NT2/D1 (cell line): ENCODE data around the gene ARL16.

Source experiments
- DNase-seq: peaks from one replicate; pipeline ENCODE4 v3.0.0-alpha.2; 2011; ENCODE audit warnings: low read depth, low spot score
- H3K27me3 ChIP-seq: 2 replicates; pipeline ENCODE4 v1.6.0; 2011; ENCODE audit warnings: mild to moderate bottlenecking; ENCODE audit not compliant: insufficient read length, insufficient read depth
- H3K36me3 ChIP-seq: 2 replicates; pipeline ENCODE4 v1.6.1; 2011; ENCODE audit warnings: mild to moderate bottlenecking, low read length, mixed read lengths; ENCODE audit not compliant: insufficient read depth, insufficient read length
- H3K4me1 ChIP-seq: 2 replicates; pipeline ENCODE4 v1.5.1; 2011; ENCODE audit not compliant: insufficient read depth, insufficient read length
- H3K4me3 ChIP-seq: 2 replicates; pipeline ENCODE4 v1.5.1; 2011; ENCODE audit warnings: low read depth; ENCODE audit not compliant: insufficient read length
- H3K9ac ChIP-seq: 2 replicates; pipeline ENCODE4 v1.6.0; 2011; ENCODE audit warnings: low read depth; ENCODE audit not compliant: insufficient read length
- H3K9me3 ChIP-seq: 2 replicates; pipeline ENCODE4 v1.5.1; 2011; ENCODE audit warnings: mild to moderate bottlenecking, low read length; ENCODE audit not compliant: insufficient read depth
- SUZ12 ChIP-seq: IDR thresholded peaks from 2 replicates; pipeline ENCODE4 v1.6.1; 2011; ENCODE audit not compliant: insufficient read length, insufficient read depth; ENCODE audit errors: extremely low read depth
- YY1 ChIP-seq: IDR thresholded peaks from 2 replicates; pipeline ENCODE4 v1.6.1; 2011; ENCODE audit not compliant: insufficient read length, insufficient read depth
- ZNF274 ChIP-seq: IDR thresholded peaks from 2 replicates; pipeline ENCODE4 v1.6.1; 2011; ENCODE audit warnings: mild to moderate bottlenecking, low read depth, low read length

Gene ARL16

DNA sequence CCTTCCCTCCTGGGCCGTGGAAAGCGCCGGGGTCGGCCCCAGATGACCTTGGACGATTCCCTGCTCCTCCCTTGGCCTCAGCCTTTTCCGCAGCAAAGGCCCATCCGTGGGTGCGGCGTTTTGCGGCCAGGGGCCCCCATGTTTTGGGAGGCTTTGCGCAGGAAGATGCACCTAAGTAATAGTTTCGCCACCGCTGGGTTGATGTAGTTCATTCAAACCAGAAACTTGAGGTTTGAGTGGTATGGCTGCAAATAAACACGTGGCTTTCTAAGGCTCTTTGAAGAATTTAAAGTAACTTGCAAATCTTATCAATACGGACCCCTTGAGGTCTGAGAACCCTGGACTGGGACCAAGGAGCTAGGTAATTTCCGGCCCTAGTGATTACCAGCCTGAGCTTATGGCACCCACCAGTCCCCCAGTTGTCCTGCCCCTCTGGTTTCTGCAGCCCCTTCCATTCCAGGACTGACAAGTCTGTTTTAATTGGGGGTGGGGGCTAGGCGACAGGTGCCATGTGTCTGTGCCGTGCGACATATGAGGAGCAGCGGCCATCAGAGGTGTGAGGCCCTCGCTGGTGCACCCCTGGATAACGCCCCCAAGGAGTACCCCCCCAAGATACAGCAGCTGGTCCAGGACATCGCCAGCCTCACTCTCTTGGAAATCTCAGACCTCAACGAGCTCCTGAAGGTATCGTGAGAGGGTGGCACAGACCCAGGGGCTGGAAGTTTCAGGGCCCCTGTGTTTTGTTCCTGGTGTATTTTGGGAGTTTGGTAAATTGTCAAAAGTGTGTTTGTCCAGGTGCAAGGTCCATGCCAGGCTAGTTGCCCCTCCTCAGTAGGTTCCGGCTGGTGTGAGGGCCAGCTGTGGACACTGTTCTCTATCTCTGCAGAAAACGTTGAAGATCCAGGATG is 20.4 kb upstream of the ARL16 start:
- TF ChIP-seq YY1 (no peak), SUZ12 (no peak), ZNF274 (no peak)
- peak overlapping the region; percentile 97 for H3K4me3 ChIP-seq
- peaks cover 25% of the 10 kb centered on the region for H3K4me1 ChIP-seq
- no peaks in the 10 kb centered on the region for H3K9me3 ChIP-seq
- peak overlapping the region; percentile 99 for H3K9ac ChIP-seq
- peaks cover 85% of the 10 kb centered on the region for H3K36me3 ChIP-seq
- no peak for DNase-seq
- no peaks in the 10 kb centered on the region for H3K27me3 ChIP-seq

DNA sequence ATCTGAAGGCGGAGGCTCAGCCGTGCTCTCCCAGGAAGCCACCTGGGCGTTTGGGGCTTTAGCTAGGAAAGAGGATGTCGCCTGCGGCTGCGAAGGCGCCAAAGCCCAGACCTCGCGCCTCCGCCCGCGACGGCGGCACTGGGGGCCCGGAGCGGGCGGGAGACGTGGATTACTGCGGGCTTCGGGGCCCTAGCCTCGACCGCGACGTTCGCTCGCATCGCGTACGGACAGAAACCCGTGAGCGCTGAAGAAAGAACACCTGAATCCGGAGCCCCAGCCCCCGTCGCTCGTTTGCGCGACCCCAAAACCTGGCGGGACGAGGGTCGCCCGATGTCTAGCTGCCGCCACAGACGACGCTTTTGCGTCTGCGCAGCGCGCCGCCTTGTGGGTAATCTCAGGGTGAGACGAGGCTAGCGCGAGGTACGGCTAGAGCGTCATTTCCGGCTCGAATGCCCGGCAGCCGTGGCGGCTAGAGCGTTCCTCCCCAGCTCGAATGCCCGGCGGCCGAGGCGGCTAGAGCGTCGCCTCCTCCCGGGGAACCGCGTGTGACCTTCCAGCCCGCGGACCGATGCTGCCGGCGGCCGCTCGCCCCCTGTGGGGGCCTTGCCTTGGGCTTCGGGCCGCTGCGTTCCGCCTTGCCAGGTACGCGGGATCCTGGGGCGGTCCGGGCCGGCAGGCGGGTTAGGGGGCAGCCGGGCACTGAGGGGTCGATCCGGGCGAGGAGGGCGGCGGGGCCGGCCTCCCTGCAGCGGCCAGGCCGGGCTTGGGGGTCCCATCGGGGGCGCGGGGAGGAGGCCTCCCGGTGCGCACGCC is 19.5 kb upstream of the ARL16 start, which contains the start of gene MRPL12:
MRPL12 (plus strand) TSS at position 434 of the 813 bp plus-strand sequence; CDS start at position 569, 135 bp downstream.
- H3K9me3 ChIP-seq = no peaks in the 10 kb centered on the region
- DNase-seq = peak; percentile 88
- H3K4me3 ChIP-seq = peak within 1 kb of the TSS; percentile 97
- peaks cover 85% of the 10 kb centered on the region for H3K36me3 ChIP-seq
- H3K27me3 ChIP-seq = no peaks in the 10 kb centered on the region
- no peak for TF ChIP-seq YY1
- no peak for TF ChIP-seq SUZ12
- TF ChIP-seq ZNF274 = no peak
- H3K9ac ChIP-seq = peak within 1 kb of the TSS; percentile 99
- peaks cover 20% of the 10 kb centered on the region for H3K4me1 ChIP-seq

DNA sequence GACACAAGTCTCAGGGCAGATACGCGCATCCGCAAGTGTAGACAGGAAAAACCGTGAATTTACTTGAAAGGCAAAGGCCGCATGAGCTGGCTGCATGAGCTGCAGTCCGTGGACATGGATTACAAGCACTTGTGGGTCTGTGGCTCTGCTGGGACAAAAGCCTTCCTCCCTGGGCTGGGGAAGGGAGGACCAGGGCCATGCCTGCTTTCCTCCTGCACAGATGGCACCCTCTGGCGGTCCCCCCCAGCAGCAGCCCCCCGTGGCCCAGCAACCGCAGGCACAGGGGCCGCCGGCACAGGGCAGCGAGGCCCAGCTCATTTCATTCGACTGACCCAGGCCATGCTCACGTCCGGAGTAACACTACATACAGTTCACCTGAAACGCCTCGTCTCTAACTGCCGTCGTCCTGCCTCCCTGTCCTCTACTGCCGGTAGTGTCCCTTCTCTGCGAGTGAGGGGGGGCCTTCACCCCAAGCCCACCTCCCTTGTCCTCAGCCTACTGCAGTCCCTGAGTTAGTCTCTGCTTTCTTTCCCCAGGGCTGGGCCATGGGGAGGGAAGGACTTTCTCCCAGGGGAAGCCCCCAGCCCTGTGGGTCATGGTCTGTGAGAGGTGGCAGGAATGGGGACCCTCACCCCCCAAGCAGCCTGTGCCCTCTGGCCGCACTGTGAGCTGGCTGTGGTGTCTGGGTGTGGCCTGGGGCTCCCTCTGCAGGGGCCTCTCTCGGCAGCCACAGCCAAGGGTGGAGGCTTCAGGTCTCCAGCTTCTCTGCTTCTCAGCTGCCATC is 17.9 kb upstream of the ARL16 start:
- Histone ChIP-seq H3K9ac (peak overlapping the region; percentile 99), H3K4me1 (peaks cover 28% of the 10 kb centered on the region), H3K36me3 (peaks cover 85% of the 10 kb centered on the region), H3K9me3 (no peaks in the 10 kb centered on the region), H3K4me3 (peak overlapping the region; percentile 97), H3K27me3 (no peaks in the 10 kb centered on the region)
- TF ChIP-seq ZNF274 (no peak), YY1 (no peak), SUZ12 (no peak)
- no peak for DNase-seq

DNA sequence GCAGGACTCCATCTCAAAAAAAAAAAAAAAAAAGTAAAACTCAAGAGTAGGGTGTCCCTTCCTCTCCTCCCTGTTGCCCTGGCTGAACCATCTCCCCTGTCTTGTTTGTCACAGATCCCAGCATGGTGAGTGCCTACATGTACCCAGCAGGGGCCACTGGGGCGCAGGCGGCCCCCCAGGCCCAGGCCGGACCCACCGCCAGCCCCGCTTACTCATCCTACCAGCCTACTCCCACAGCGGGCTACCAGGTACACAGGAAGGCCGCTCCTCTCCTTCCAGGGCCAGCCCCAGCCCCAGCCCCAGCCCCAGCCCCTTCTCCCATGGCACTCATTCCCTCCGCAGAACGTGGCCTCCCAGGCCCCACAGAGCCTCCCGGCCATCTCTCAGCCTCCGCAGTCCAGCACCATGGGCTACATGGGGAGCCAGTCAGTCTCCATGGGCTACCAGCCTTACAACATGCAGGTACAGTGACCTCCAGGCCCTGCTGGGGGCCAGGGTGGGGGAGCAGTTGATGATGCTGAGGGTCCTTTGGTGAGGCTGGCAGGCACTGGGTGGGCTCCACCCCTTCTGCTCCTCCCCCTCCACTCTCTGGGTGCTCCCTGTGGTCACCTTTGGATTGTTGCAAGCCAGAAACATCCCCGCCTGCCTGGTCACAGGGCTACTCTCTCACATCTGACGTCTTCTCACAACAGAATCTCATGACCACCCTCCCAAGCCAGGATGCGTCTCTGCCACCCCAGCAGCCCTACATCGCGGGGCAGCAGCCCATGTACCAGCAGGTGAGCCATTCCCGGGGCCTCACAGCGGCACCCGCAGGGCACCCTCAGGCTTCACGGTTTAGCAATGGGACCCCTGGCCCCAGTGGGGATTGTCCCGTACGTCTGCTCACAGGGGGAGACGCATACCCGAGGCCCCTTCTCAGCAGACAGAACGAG is 17.0 kb upstream of the ARL16 start:
- Histone ChIP-seq H3K4me3 (peak overlapping the region; percentile 97), H3K9ac (peak overlapping the region; percentile 99), H3K9me3 (no peaks in the 10 kb centered on the region), H3K36me3 (peaks cover 85% of the 10 kb centered on the region), H3K27me3 (no peaks in the 10 kb centered on the region), H3K4me1 (peaks cover 26% of the 10 kb centered on the region)
- no peak for DNase-seq
- TF ChIP-seq SUZ12 (no peak), ZNF274 (no peak), YY1 (no peak)

DNA sequence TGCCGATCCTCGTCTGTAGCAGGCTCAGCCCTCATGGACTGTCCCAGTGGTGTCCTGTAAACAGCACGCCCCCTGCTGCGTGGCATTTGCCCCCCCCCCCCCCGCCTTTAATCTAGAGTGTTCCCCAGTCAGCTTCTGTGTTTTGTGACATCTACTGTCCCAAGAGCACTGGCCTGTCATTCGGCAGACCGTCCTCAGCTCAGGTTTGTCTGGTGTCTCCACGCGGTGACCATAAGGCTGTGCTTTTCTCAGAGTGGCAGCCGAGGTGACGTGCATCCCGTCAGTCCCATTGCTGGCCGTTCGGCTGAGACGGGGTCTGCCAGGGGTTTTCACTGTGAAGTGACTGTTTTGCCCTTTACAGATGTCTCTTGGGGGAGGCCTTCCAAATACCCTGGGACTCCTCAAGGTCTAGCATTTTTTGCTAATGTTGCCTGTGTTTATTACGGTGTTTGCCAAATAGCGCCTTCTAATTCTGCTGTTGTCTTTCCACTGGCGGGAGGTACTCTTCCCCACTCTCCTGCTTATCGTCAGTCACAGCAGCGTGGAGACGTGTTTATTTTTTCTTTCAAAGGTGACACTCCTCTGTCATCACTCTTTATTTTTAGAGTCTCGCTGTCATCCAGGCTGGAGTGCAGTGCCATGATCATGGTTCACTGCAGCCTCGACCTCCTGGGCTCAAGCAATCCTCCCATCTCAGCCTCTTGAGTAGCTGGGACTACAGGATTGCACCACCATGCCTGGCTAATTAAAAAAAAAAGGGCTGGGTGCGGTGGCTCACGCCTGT is 13.9 kb upstream of the ARL16 start:
- no peak for DNase-seq
- no peak for TF ChIP-seq SUZ12
- no peak for TF ChIP-seq ZNF274
- TF ChIP-seq YY1 = no peak
- Histone ChIP-seq H3K4me3 (no peak overlapping the region), H3K4me1 (peaks cover 23% of the 10 kb centered on the region), H3K9ac (peak overlapping the region; percentile 50), H3K36me3 (peaks cover 97% of the 10 kb centered on the region), H3K27me3 (no peaks in the 10 kb centered on the region), H3K9me3 (no peaks in the 10 kb centered on the region)
